B cell (primary cell): ENCODE measurements around the gene ZNF600. TPM values are rescaled to one million over a fixed set of nuclear protein-coding genes. Genes with fewer than 3 reads are reported as not detected.
"Not testable (repeated sequence)": the region's sequence is repeated elsewhere in the genome, so short reads cannot be mapped to it uniquely, and the experiment has no call there.

ENCODE experiments used
- ATAC-seq: fragments of 200-7000 bp; cut with Tn5 transposase; one replicate; pipeline ENCODE4 v1.10.0; 2021; ENCODE audit warnings: low read depth, mild to moderate bottlenecking, moderate number of reproducible peaks, moderate library complexity
- CTCF ChIA-PET: fragments of 350-600 bp; sonication (Branson Sonifier 250); formaldehyde crosslinking; loops from one replicate; lab custom pipeline; 2021; ENCODE audit warnings: antibody characterized with exemption, inconsistent platforms; lab: Charles Lee
- POLR2A ChIA-PET: fragments of 350-600 bp; sonication (Branson Sonifier 250); formaldehyde crosslinking; loops from one replicate; lab custom pipeline; 2021; ENCODE audit warnings: antibody characterized with exemption; lab: Charles Lee
- DNase-seq: peaks from one replicate; pipeline ENCODE4 v3.0.0; 2013
- H2AFZ ChIP-seq: 2 replicates; pipeline ENCODE4 v1.6.1; 2012; ENCODE audit warnings: mild to moderate bottlenecking, low read depth, low read length; ENCODE audit not compliant: insufficient read depth, poor library complexity, severe bottlenecking
- H3K27ac ChIP-seq, 2 donors: 1 replicate in 1 of 2; 2 replicates in 1 of 2; pipeline ENCODE4 v1.5.1; 2012 to 2013; ENCODE audit warnings: low read length in 2 of 2, mild to moderate bottlenecking in 2 of 2, moderate library complexity in 1 of 2
- H3K27me3 ChIP-seq, 4 experiments: fragments of 200-600 bp in 1 of 4; sonication (generic) in 1 of 4; replicated peaks in 1 of 4; 1 replicate in 2 of 4; 2 replicates in 2 of 4; pipeline versions ENCODE4 v1.6.1 to v1.7.0; 2013 to 2016; ENCODE audit warnings: low read length in 3 of 4, mild to moderate bottlenecking in 2 of 4, mixed read lengths in 1 of 4, moderate library complexity in 1 of 4; ENCODE audit not compliant: insufficient read depth in 4 of 4, control insufficient read depth in 3 of 4; ENCODE audit errors: control extremely low read depth in 1 of 4
- H3K36me3 ChIP-seq, 2 experiments: replicated peaks in 1 of 2; 1 replicate in 1 of 2; 2 replicates in 1 of 2; pipeline versions ENCODE4 v1.6.1 to v1.7.1; 2013; ENCODE audit warnings: low read length in 1 of 2; ENCODE audit not compliant: insufficient read depth in 2 of 2, control insufficient read depth in 1 of 2; ENCODE audit errors: control extremely low read depth in 1 of 2, extremely low read depth in 1 of 2
- H3K4me1 ChIP-seq, 2 donors: fragments of 200-600 bp in 1 of 2; sonication (generic) in 1 of 2; 1 replicate in 1 of 2; 2 replicates in 1 of 2; pipeline versions ENCODE4 v1.5.1 to v1.6.1; 2013 to 2017; ENCODE audit warnings: low read length in 2 of 2; ENCODE audit not compliant: control insufficient read depth in 2 of 2, insufficient read depth in 2 of 2
- H3K4me2 ChIP-seq: replicated peaks from 2 replicates; pipeline ENCODE3; 2012; ENCODE audit warnings: mild to moderate bottlenecking, low read depth, low read length; ENCODE audit not compliant: poor library complexity, severe bottlenecking
- H3K4me3 ChIP-seq, 5 experiments: fragments of 200-600 bp in 1 of 5; sonication (generic) in 1 of 5; 1 replicate in 3 of 5; 2 replicates in 2 of 5; pipeline versions ENCODE4 v1.5.1 to v1.7.0; 2011 to 2016; ENCODE audit warnings: low read length in 4 of 5, mild to moderate bottlenecking in 4 of 5, low read depth in 2 of 5, control low read depth in 1 of 5, moderate library complexity in 1 of 5; ENCODE audit not compliant: insufficient read depth in 1 of 5; ENCODE audit errors: control extremely low read depth in 1 of 5, extremely low read depth in 1 of 5
- H3K79me2 ChIP-seq: fragments of 200-600 bp; sonication (generic); one replicate; pipeline ENCODE4 v1.6.0; 2016; ENCODE audit warnings: low read length; ENCODE audit not compliant: control insufficient read depth, insufficient read depth
- H3K9ac ChIP-seq: fragments of 200-600 bp; sonication (generic); 2 replicates; pipeline ENCODE4 v1.6.1; 2017; ENCODE audit warnings: mild to moderate bottlenecking, low read length, moderate library complexity
- H3K9me3 ChIP-seq, 3 donors: one replicate each; pipeline versions ENCODE4 v1.6.1 to v1.7.1; 2013; ENCODE audit warnings: low read length in 2 of 3; ENCODE audit not compliant: control insufficient read depth in 2 of 3, insufficient read depth in 1 of 3; ENCODE audit errors: control extremely low read depth in 1 of 3
- H4K20me1 ChIP-seq: 2 replicates; pipeline ENCODE4 v1.6.0; 2012; ENCODE audit warnings: mild to moderate bottlenecking, low read length; ENCODE audit not compliant: insufficient read depth, control insufficient read depth, poor library complexity, severe bottlenecking
- H3K27ac Mint-ChIP-seq: one replicate; pipeline ENCODE4 v1.8.0; 2021; ENCODE audit warnings: mixed read lengths
- H3K27me3 Mint-ChIP-seq: one replicate; pipeline ENCODE4 v1.8.0; 2021; ENCODE audit warnings: mixed read lengths
- H3K4me1 Mint-ChIP-seq: one replicate; pipeline ENCODE4 v1.8.0; 2021; ENCODE audit warnings: mixed read lengths
- H3K4me3 Mint-ChIP-seq: one replicate; pipeline ENCODE4 v1.8.0; 2021; ENCODE audit warnings: mixed read lengths
- H3K9me3 Mint-ChIP-seq: one replicate; pipeline ENCODE4 v1.8.0; 2022; ENCODE audit warnings: mixed read lengths; ENCODE audit not compliant: insufficient read depth
- CTCF ChIP-seq: fragments of 200-600 bp; IDR thresholded peaks from one replicate; pipeline ENCODE4 v1.8.0; 2022; ENCODE audit warnings: antibody characterized with exemption, mild to moderate bottlenecking
- EZH2 ChIP-seq: IDR thresholded peaks from 2 replicates; pipeline ENCODE4 v1.6.1; 2012; ENCODE audit warnings: borderline replicate concordance, low read depth, mild to moderate bottlenecking, moderate library complexity, low read length; ENCODE audit not compliant: insufficient read depth, poor library complexity, severe bottlenecking
- WGBS: methylation state at CpG from one replicate; pipeline ENCODE4 v1.1.5; 2013; ENCODE audit warnings: missing lambda C conversion rate; ENCODE audit not compliant: insufficient coverage; 5-methylcytosine and 5-hydroxymethylcytosine counted together
- intact Hi-C: fragments of 100-400 bp; cut with micrococcal nuclease; formaldehyde crosslinking; loops from one replicate; pipeline ENCODE4 v1.10.0; 2022
- polyA plus RNA-seq: library from polyadenylated mRNA; depleted of rRNA; stranded (reverse); fragments of >200 nt; gene quantifications from 2 replicates; pipeline ENCODE4 v1.2.3, GENCODE V29; 2012
- total RNA-seq, 2 donors: library from RNA; stranded (reverse); fragments of 120-200 nt in 1 of 2; gene quantifications; 1 replicate in 1 of 2; 2 replicates in 1 of 2; pipeline versions ENCODE4 v1.2.3 to v1.2.4, GENCODE V29; 2013 to 2022

ZNF600 gene
- total and polyA plus RNA-seq, 2 donors (not counting 1 experiment from before 2014, with no cell fraction given) = 40.6 to 41.7 TPM

GRCh38 chr19:52829866-52830265 lies 43.3 kb upstream of the ZNF600 start:
- DNase-seq, intact Hi-C loops, H3K4me3 ChIP-seq, H3K9ac ChIP-seq, ATAC-seq, H2AFZ ChIP-seq, H3K27ac Mint-ChIP-seq, CTCF ChIA-PET, H3K4me1 ChIP-seq, H3K79me2 ChIP-seq, H3K27me3 ChIP-seq, H4K20me1 ChIP-seq, H3K4me1 Mint-ChIP-seq, H3K36me3 ChIP-seq, H3K9me3 Mint-ChIP-seq, H3K4me2 ChIP-seq, H3K27me3 Mint-ChIP-seq, H3K27ac ChIP-seq, H3K4me3 Mint-ChIP-seq: not testable (repeated sequence)
- peaks cover 0 to 37% (median 3%) of the 10 kb centered on the region in 3 donors for H3K9me3 ChIP-seq
- POLR2A ChIA-PET = interaction anchor here (0.6 kb wide), 1 partner anchor 186 kb away, joined by 3 read pairs; no protein-coding TSS in a partner anchor
- 94% methylated on average over 3 of the region's 7 CpGs for WGBS

- Histone ChIP-seq H2AFZ (no peak overlapping the region), H3K4me2 (no peak overlapping the region), H3K27ac (no peak overlapping the region), H3K4me1 (peaks cover under 1 to 3% of the 10 kb centered on the region in 2 donors), H3K4me3 (no peak overlapping the region), H3K27me3 (no peaks in the 10 kb centered on the region), H3K9me3 (peaks cover 0 to 30% (median 3%) of the 10 kb centered on the region in 3 donors), H3K79me2 (peaks cover 6% of the 10 kb centered on the region), H4K20me1 (no peaks in the 10 kb centered on the region), H3K36me3 (no peaks in the 10 kb centered on the region), H3K9ac (no peak overlapping the region)
- POLR2A ChIA-PET = no interaction called here
- Mint-ChIP-seq H3K4me1 (peaks cover 8% of the 10 kb centered on the region), H3K27me3 (no peaks in the 10 kb centered on the region), H3K9me3 (peaks cover 1% of the 10 kb centered on the region), H3K4me3 (no peak overlapping the region), H3K27ac (no peak overlapping the region)
- ATAC-seq = no peak
- CTCF ChIA-PET = no interaction called here
- no peak for TF ChIP-seq EZH2
- TF ChIP-seq CTCF = no peak
- intact Hi-C loops = no loop called here
- 100% methylated on average over 1 of the region's 5 CpGs for WGBS
- no peak for DNase-seq
Measured at GRCh38 chr19:52825765-52826164, 39.2 kb upstream of the ZNF600 start.
